Measurements from ENCODE around the gene EBF3. TPM values are rescaled to one million over a fixed set of nuclear protein-coding genes. Genes with fewer than 3 reads are reported as not detected.
"Not testable (repeated sequence)": the region's sequence is repeated elsewhere in the genome, so short reads cannot be mapped to it uniquely, and the experiment has no call there.

The EBF3 gene
- total RNA-seq, 2 donors from 2014 or later: not detected

- DNase-seq (ENCODE audit: low spot score) (no peak), ATAC-seq (no peak)
- Mint-ChIP-seq H3K36me3 (no peaks in the 10 kb centered on the region), H3K4me3 (no peak overlapping the region), H3K4me1 (ENCODE audit: low read depth in 2 of 2) (no peaks in the 10 kb centered on the region), H3K27ac (no peak overlapping the region), H3K9me3 (no peaks in the 10 kb centered on the region), H3K27me3 (peaks cover 0 to 2% of the 10 kb centered on the region in 2 donors)
Observed at GRCh38 chr10:129929343-129930292, 34.5 kb downstream of the EBF3 start.

GRCh38 chr10:129927351-129928120 is 36.5 kb downstream of the EBF3 start:
- DNase-seq (ENCODE audit: low spot score) (peak; percentile 16), ATAC-seq (peak in 1 of 2 donors; percentile 22)
- Mint-ChIP-seq H3K4me1 (ENCODE audit: low read depth in 2 of 2) (no peaks in the 10 kb centered on the region), H3K36me3 (no peaks in the 10 kb centered on the region), H3K9me3 (no peaks in the 10 kb centered on the region), H3K27me3 (peaks cover 0 to 2% of the 10 kb centered on the region in 2 donors), H3K27ac (no peak overlapping the region), H3K4me3 (no peak overlapping the region)

- no peak overlapping the region for H3K4me3 Mint-ChIP-seq
- ATAC-seq: peak; percentile 15 to 21
- H3K9me3 Mint-ChIP-seq: no peaks in the 10 kb centered on the region
- no peaks in the 10 kb centered on the region for H3K36me3 Mint-ChIP-seq
- no peak overlapping the region for H3K27ac Mint-ChIP-seq
- no peaks in the 10 kb centered on the region for H3K4me1 Mint-ChIP-seq (ENCODE audit: low read depth in 2 of 2)
- H3K27me3 Mint-ChIP-seq: no peaks in the 10 kb centered on the region
- peak; percentile 58 for DNase-seq (ENCODE audit: low spot score)
Observed at GRCh38 chr10:129926066-129927055, 37.7 kb downstream of the EBF3 start.

GRCh38 chr10:129924375-129925085 is 39.5 kb downstream of the EBF3 start:
- no peak overlapping the region for H3K27ac Mint-ChIP-seq
- ATAC-seq (no peak), DNase-seq (ENCODE audit: low spot score) (peak; percentile 16)
- H3K9me3 Mint-ChIP-seq: no peaks in the 10 kb centered on the region
- H3K27me3 Mint-ChIP-seq: no peaks in the 10 kb centered on the region
- no peak overlapping the region for H3K4me3 Mint-ChIP-seq
- H3K4me1 Mint-ChIP-seq (ENCODE audit: low read depth in 2 of 2): no peaks in the 10 kb centered on the region
- H3K36me3 Mint-ChIP-seq: no peaks in the 10 kb centered on the region

DNA sequence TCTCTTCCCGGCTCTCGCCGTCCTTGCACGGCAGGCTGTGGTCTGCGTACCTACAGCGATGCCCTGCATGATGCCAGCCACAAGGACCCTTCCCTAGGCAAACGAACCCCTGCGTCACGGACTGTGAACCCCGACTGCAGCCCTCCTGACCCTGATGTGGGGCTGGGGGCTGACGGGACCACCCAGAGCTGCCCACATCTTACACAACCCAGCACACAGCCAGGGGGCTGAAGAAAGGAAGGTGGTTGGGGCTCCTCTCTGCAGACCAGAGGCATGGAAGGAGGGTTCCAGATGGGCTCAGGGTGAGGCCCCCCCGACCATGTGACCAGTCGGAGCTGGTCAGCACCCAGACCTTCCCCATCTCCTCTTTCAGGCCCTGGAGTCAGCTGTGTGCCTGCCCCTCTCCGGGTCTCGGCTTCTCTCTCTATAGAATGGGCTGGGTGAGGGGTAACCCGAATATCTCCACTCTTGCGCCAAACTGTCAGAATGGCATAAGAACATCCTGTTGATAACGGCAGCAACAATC is 41.4 kb downstream of the EBF3 start:
- Mint-ChIP-seq H3K36me3 (no peaks in the 10 kb centered on the region), H3K4me3 (no peak overlapping the region), H3K4me1 (ENCODE audit: low read depth in 2 of 2) (no peaks in the 10 kb centered on the region), H3K27me3 (no peaks in the 10 kb centered on the region), H3K27ac (no peak overlapping the region), H3K9me3 (no peaks in the 10 kb centered on the region)
- DNase-seq (ENCODE audit: low spot score) (no peak), ATAC-seq (no peak)

DNA sequence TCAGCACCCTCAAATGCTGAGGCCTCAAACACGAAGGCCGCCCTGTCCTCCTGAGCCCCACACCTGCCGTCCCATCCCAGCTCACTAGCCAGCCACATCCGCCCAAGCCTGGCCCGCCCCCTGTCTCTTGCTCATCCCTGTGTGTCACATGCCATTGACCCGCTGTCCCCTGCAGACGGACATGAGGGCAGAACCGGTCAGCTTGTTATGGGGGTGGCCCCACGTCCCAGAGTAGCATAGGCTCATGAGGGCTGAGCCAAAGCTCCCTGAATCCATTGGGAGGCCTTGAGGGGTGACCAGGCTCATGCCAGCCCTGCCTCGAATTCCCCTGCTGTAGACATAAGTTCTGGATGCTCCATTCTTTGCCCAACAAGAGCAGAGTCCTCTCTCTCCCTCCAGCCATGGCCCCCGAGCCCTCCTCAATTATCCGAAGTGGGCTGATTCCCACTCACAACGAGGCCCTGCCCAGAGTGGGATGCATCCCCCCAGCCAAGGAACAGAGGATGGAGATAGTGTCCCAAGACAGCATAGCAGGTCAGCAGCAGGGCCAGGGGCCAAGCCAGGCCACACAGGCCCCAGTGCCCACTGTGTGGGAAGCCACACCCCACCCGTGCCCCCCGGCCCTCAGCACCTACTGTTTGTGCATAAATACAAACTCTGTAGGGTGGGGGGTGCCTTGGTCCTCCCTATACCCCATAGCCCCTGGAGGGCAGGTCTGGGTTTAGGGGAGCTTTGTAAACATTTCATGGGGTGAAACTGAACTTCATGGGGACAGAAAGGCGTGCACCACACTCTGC is 42.1 kb downstream of the EBF3 start:
- no peak overlapping the region for H3K27ac Mint-ChIP-seq
- no peaks in the 10 kb centered on the region for H3K4me1 Mint-ChIP-seq (ENCODE audit: low read depth in 2 of 2)
- DNase-seq (ENCODE audit: low spot score) (peak; percentile 47), ATAC-seq (peak in 1 of 2 donors; percentile 40)
- H3K36me3 Mint-ChIP-seq: no peaks in the 10 kb centered on the region
- no peak overlapping the region for H3K4me3 Mint-ChIP-seq
- no peaks in the 10 kb centered on the region for H3K27me3 Mint-ChIP-seq
- no peaks in the 10 kb centered on the region for H3K9me3 Mint-ChIP-seq

- no peaks in the 10 kb centered on the region for H3K27me3 Mint-ChIP-seq
- H3K9me3 Mint-ChIP-seq: no peaks in the 10 kb centered on the region
- no peaks in the 10 kb centered on the region for H3K36me3 Mint-ChIP-seq
- no peak for DNase-seq (ENCODE audit: low spot score)
- no peaks in the 10 kb centered on the region for H3K4me1 Mint-ChIP-seq (ENCODE audit: low read depth in 2 of 2)
- H3K27ac Mint-ChIP-seq: no peak overlapping the region
- ATAC-seq: no peak
- H3K4me3 Mint-ChIP-seq: no peak overlapping the region
Observed at GRCh38 chr10:129921065-129921670, 42.9 kb downstream of the EBF3 start.

- H3K36me3 Mint-ChIP-seq; ATAC-seq; H3K4me3 Mint-ChIP-seq; H3K9me3 Mint-ChIP-seq; H3K27me3 Mint-ChIP-seq; H3K27ac Mint-ChIP-seq; H3K4me1 Mint-ChIP-seq (ENCODE audit: low read depth in 2 of 2): not testable (repeated sequence)
- peak; percentile 6 for DNase-seq (ENCODE audit: low spot score)
Observed at GRCh38 chr10:129920187-129920586, 43.9 kb downstream of the EBF3 start.

DNA sequence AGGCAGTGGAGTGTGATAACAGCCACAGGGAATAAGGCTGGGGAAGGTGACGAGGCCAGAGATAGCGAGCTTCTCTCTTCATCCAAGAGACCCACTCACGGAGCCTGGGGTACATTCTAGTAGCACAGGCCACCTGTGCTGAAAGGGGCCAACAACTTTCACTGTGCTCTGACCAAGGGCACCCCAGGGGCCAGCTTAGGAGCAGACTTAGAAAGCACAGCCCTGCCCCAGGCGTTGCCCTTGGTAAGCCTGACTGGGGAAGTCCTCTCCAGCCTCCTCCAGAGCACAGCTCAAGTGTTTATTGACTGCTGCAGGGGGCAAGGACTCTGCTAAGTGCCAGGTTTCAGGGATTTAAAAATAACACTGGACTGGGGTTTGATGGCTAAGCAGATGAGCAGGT is 44.7 kb downstream of the EBF3 start:
- H3K36me3 Mint-ChIP-seq: no peaks in the 10 kb centered on the region
- H3K4me3 Mint-ChIP-seq: no peak overlapping the region

DNA sequence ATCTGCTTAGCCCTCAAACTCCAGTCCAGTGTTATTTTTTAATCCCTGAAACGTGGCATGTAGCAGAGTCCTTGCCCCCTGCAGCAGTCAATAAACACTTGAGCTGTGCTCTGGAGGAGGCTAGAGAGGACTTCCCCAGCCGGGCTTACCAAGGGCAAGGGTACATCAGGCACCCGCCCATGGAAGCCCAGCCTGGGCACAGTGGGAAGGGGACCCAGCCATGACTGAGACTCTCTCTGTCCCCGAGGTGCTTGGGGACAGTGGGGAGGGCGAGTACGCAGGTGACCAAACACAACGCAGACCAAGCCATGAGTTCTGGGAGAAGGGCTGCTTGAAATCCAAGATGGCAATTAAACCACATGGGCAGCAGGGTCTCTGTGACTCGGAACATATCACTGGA is 45.2 kb downstream of the EBF3 start:
- Mint-ChIP-seq H3K27me3 (no peaks in the 10 kb centered on the region), H3K9me3 (no peaks in the 10 kb centered on the region), H3K4me3 (no peak overlapping the region)

More for the DNA sequence above, 44.7 kb downstream of the EBF3 start:
- H3K9me3 Mint-ChIP-seq: no peaks in the 10 kb centered on the region
- ATAC-seq (no peak), DNase-seq (ENCODE audit: low spot score) (no peak)
- H3K27ac Mint-ChIP-seq: no peak overlapping the region
- no peaks in the 10 kb centered on the region for H3K27me3 Mint-ChIP-seq
- H3K4me1 Mint-ChIP-seq (ENCODE audit: low read depth in 2 of 2): no peaks in the 10 kb centered on the region

DNA sequence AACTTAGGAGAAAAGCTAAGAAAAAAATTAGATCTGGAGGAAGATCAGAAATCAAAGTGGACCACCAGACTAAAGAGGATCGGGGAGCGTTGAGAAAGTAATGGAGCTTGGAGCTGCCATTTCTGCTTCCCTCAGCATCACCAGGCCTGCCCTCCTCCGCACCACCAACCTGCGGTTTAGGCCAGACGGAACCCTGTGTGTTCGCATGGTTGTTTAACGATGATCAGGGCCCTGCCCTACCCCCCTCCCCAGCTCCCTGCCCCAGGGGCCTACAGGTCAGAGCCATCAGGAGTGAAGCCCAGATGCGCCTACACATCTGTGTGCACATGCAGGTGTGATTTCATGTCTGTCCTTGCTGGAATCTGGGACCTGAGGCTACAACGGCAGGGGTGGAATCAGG is 45.7 kb downstream of the EBF3 start:
- Mint-ChIP-seq H3K9me3 (no peaks in the 10 kb centered on the region), H3K36me3 (no peaks in the 10 kb centered on the region), H3K27ac (no peak overlapping the region), H3K4me3 (no peak overlapping the region), H3K27me3 (no peaks in the 10 kb centered on the region), H3K4me1 (ENCODE audit: low read depth in 2 of 2) (no peaks in the 10 kb centered on the region)
- DNase-seq (ENCODE audit: low spot score) (peak; percentile 5), ATAC-seq (no peak)

More for the DNA sequence above, 45.2 kb downstream of the EBF3 start:
- H3K27ac Mint-ChIP-seq: no peak overlapping the region
- ATAC-seq (no peak), DNase-seq (ENCODE audit: low spot score) (peak; percentile 20)
- H3K36me3 Mint-ChIP-seq: no peaks in the 10 kb centered on the region
- no peaks in the 10 kb centered on the region for H3K4me1 Mint-ChIP-seq (ENCODE audit: low read depth in 2 of 2)

GRCh38 chr10:129917936-129918335 is 46.1 kb downstream of the EBF3 start:
- ATAC-seq (no peak), DNase-seq (ENCODE audit: low spot score) (peak; percentile 20)
- H3K36me3 Mint-ChIP-seq: no peaks in the 10 kb centered on the region
- H3K4me1 Mint-ChIP-seq (ENCODE audit: low read depth in 2 of 2): no peaks in the 10 kb centered on the region
- no peak overlapping the region for H3K4me3 Mint-ChIP-seq
- no peaks in the 10 kb centered on the region for H3K9me3 Mint-ChIP-seq
- no peak overlapping the region for H3K27ac Mint-ChIP-seq
- no peaks in the 10 kb centered on the region for H3K27me3 Mint-ChIP-seq

All from natural killer cell treated with Interleukin-12 subunit alpha and Interleukin-12 subunit beta and Interleukin-15 and Interleukin-18, amount 100 ng/mL, for 72 hours (primary cell).